HEK293 (cell line): ENCODE measurements around the gene ABCA7.

Source experiments
- CTCF ChIA-PET: fragments of 350-600 bp; formaldehyde crosslinking; extraction: SDS; loops from one replicate; lab custom pipeline; 2021; ENCODE audit warnings: antibody characterized with exemption; lab: Yijun Ruan, JAX
- POLR2A ChIA-PET: fragments of 300-600 bp; formaldehyde crosslinking; extraction: SDS; loops from one replicate; lab custom pipeline; 2020; ENCODE audit warnings: antibody characterized with exemption, inconsistent platforms; lab: Yijun Ruan, JAX
- H3K27ac ChIP-seq: fragments of 200-500 bp; sonication (Bioruptor generic); 2 replicates; pipeline ENCODE4 v1.5.1; 2014; ENCODE audit warnings: low read depth, low read length, control low read depth, inconsistent platforms; ENCODE audit errors: extremely low read depth
- H3K36me3 ChIP-seq, 2 experiments: fragments of 200-500 bp in 1 of 2; sonication (Bioruptor generic) in 1 of 2; 1 replicate in 1 of 2; 2 replicates in 1 of 2; pipeline ENCODE4 v1.5.1; 2014 to 2017; ENCODE audit warnings: inconsistent platforms in 2 of 2, low read length in 2 of 2; ENCODE audit not compliant: control insufficient read depth in 2 of 2, insufficient read depth in 1 of 2
- H3K4me1 ChIP-seq: fragments of 200-500 bp; sonication (Bioruptor generic); 2 replicates; pipeline ENCODE4 v1.5.1; 2014; ENCODE audit warnings: mild to moderate bottlenecking, low read length, inconsistent platforms; ENCODE audit not compliant: control insufficient read depth, insufficient read depth
- H3K4me3 ChIP-seq: 2 replicates; pipeline ENCODE4 v1.5.1; 2011; ENCODE audit warnings: low read depth, mild to moderate bottlenecking, control low read depth, low read length, moderate library complexity
- H3K9me3 ChIP-seq: fragments of 200-500 bp; sonication (Bioruptor generic); 2 replicates; pipeline ENCODE4 v1.5.1; 2014; ENCODE audit warnings: low read depth, low read length, inconsistent platforms; ENCODE audit not compliant: control insufficient read depth, insufficient read depth
- BCL11B ChIP-seq: fragments of 450-650 bp; formaldehyde crosslinking; IDR thresholded peaks from 2 replicates; pipeline ENCODE4 v1.5.1; 2016; ENCODE audit warnings: low read depth, missing biosample characterization, missing genetic modification characterization
- CTCF ChIP-seq: fragments of 450-650 bp; formaldehyde crosslinking; IDR thresholded peaks from 2 replicates; pipeline ENCODE4 v1.5.1; 2016; ENCODE audit warnings: missing biosample characterization, missing genetic modification characterization
- HIC1 ChIP-seq: fragments of 450-650 bp; formaldehyde crosslinking; IDR thresholded peaks from 2 replicates; pipeline ENCODE4 v1.5.1; 2016; ENCODE audit warnings: missing biosample characterization, missing genetic modification characterization
- KLF1 ChIP-seq: fragments of 450-650 bp; formaldehyde crosslinking; IDR thresholded peaks from 2 replicates; pipeline ENCODE4 v1.5.1; 2016; ENCODE audit warnings: missing biosample characterization, missing genetic modification characterization
- ZFP69B ChIP-seq: fragments of 450-650 bp; formaldehyde crosslinking; IDR thresholded peaks from 2 replicates; pipeline ENCODE4 v1.5.1; 2016; ENCODE audit warnings: missing biosample characterization, missing genetic modification characterization
- ZNF10 ChIP-seq: fragments of 450-650 bp; formaldehyde crosslinking; IDR thresholded peaks from 2 replicates; pipeline ENCODE4 v1.5.1; 2017; ENCODE audit warnings: missing biosample characterization, missing genetic modification characterization
- ZNF155 ChIP-seq: fragments of 450-650 bp; formaldehyde crosslinking; IDR thresholded peaks from 2 replicates; pipeline ENCODE4 v1.5.1; 2016; ENCODE audit warnings: missing biosample characterization, missing genetic modification characterization
- ZNF248 ChIP-seq: fragments of 450-650 bp; formaldehyde crosslinking; IDR thresholded peaks from 2 replicates; pipeline ENCODE4 v1.5.1; 2017; ENCODE audit warnings: missing biosample characterization, missing genetic modification characterization
- ZNF692 ChIP-seq: fragments of 450-650 bp; formaldehyde crosslinking; IDR thresholded peaks from 2 replicates; pipeline ENCODE4 v1.5.1; 2016; ENCODE audit warnings: missing biosample characterization, missing genetic modification characterization
- ZNF837 ChIP-seq: fragments of 450-650 bp; formaldehyde crosslinking; IDR thresholded peaks from 2 replicates; pipeline ENCODE4 v1.5.1; 2016; ENCODE audit warnings: missing biosample characterization, missing genetic modification characterization

Gene ABCA7

GRCh38 chr19:1090731-1091543 is 51.0 kb downstream of the ABCA7 start:
- Histone ChIP-seq H3K27ac (no peak overlapping the region), H3K4me1 (peaks cover 4% of the 10 kb centered on the region; the same call in 1 of the 2 replicates), H3K36me3 (peaks cover 13 to 61% of the 10 kb centered on the region in 2 experiments; a peak in 2 of 3 replicates), H3K9me3 (no peaks in the 10 kb centered on the region), H3K4me3 (no peak overlapping the region)
- CTCF ChIA-PET: interaction anchor here (0.7 kb wide), 1 partner anchor 89 kb away, joined by 4 read pairs; no protein-coding TSS in a partner anchor
- no peak for TF ChIP-seq HIC1 (tag by site-specific recombination)
- TF ChIP-seq ZNF10: no peak
- POLR2A ChIA-PET: interaction anchor here (0.5 to 1.3 kb wide), 3 partner anchors 14 to 88 kb away, joined by 4 to 6 read pairs (median 6); partner anchors contain the start of gene ARHGAP45

GRCh38 chr19:1091544-1092175 is 51.8 kb downstream of the ABCA7 start:
- TF ChIP-seq ZNF155 (no peak), KLF1 (tag by site-specific recombination) (peak; percentile 27; the same call in 1 of the 2 replicates), ZNF837 (tag by site-specific recombination) (no peak), ZNF248 (tag by site-specific recombination) (no peak), ZFP69B (no peak), CTCF (tag by site-specific recombination) (no peak)
- POLR2A ChIA-PET: no interaction called here
- no peak overlapping the region for H3K4me3 ChIP-seq
- H3K27ac ChIP-seq: no peak overlapping the region
- peaks cover 13 to 56% of the 10 kb centered on the region in 2 experiments; a peak in 2 of 3 replicates for H3K36me3 ChIP-seq
- no peaks in the 10 kb centered on the region for H3K9me3 ChIP-seq
- peaks cover 4% of the 10 kb centered on the region; the same call in 1 of the 2 replicates for H3K4me1 ChIP-seq
- CTCF ChIA-PET: interaction anchor here (0.7 kb wide), 1 partner anchor 90 kb away, joined by 4 read pairs; no protein-coding TSS in a partner anchor

GRCh38 chr19:1093330-1093729 is 53.4 kb downstream of the ABCA7 start:
- ChIA-PET CTCF (interaction anchor here (0.6 kb wide), 1 partner anchor 101 kb away, joined by 3 read pairs; no protein-coding TSS in a partner anchor), POLR2A (interaction anchor here (0.6 to 1.1 kb wide), 2 partner anchors 9 to 27 kb away, joined by 3 read pairs; partner anchors contain the start of gene ARHGAP45)
- no peak overlapping the region for H3K27ac ChIP-seq
- H3K9me3 ChIP-seq: no peaks in the 10 kb centered on the region
- peaks cover 13 to 46% of the 10 kb centered on the region in 2 experiments; a peak in 2 of 3 replicates for H3K36me3 ChIP-seq
- peaks cover 4% of the 10 kb centered on the region; the same call in 1 of the 2 replicates for H3K4me1 ChIP-seq
- H3K4me3 ChIP-seq: no peak overlapping the region
- TF ChIP-seq BCL11B (tag by site-specific recombination) (0 out of 2 replicates have a peak, but pooled peaks have one; percentile 19), ZNF692 (no peak)
